NCI-H2029 treated with DMSO at 0.1 percent for 48 hours (cell line): ENCODE results near the gene CRY2.
A peak's percentile ranks its signal among the peaks of the same experiment; 100 is the strongest.
"Not testable (repeated sequence)": the region's sequence is repeated elsewhere in the genome, so short reads cannot be mapped to it uniquely, and the experiment has no call there.

Experiments
- DNase-seq: peaks from one replicate; lab custom pipeline; 2025; lab: John Stamatoyannopoulos, UW

The CRY2 gene

GRCh38 chr11:45811571-45812290 lies 35.5 kb upstream of the CRY2 start:
- no peak for DNase-seq

GRCh38 chr11:45812581-45813548 lies 34.4 kb upstream of the CRY2 start:
- DNase-seq, result no peak

GRCh38 chr11:45815747-45816146 lies 31.5 kb upstream of the CRY2 start:
- DNase-seq, result no peak

GRCh38 chr11:45816614-45817013 lies 30.7 kb upstream of the CRY2 start:
- peak; percentile 36 for DNase-seq

- no peak for DNase-seq
These were observed 30.1 kb upstream of the CRY2 start for GRCh38 chr11:45817191-45817590.

DNA sequence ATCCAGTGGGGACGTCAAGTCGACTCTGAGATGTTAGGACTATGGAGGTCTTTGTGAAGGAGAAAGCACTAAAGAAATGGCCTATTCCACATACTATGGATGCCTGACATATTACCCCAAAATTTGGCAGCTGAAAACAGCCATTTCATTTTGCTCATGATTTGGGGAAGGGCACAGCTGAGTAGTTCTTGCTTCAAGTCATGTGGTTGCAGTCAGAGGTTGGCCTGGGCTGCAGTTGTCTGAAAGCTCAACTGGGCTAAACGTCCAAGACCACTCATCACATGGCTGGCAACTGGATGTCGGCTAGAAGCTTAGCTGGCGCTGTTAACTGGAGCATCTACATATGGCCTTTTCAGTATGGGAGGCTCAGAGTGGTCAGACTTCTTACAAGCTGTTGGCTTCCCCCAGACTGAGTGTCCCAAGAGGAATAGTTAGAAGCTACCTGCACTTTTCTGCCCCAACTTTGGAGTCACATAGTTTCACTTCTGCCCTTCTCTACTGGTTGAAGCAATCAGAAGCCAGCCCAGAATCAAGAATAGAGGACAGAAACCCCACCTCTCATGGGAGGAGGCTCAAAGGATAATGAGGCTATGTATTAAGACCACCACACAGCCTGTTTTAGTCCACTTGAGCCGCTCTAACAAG lies 28.2 kb upstream of the CRY2 start:
- DNase-seq, result no peak

DNA sequence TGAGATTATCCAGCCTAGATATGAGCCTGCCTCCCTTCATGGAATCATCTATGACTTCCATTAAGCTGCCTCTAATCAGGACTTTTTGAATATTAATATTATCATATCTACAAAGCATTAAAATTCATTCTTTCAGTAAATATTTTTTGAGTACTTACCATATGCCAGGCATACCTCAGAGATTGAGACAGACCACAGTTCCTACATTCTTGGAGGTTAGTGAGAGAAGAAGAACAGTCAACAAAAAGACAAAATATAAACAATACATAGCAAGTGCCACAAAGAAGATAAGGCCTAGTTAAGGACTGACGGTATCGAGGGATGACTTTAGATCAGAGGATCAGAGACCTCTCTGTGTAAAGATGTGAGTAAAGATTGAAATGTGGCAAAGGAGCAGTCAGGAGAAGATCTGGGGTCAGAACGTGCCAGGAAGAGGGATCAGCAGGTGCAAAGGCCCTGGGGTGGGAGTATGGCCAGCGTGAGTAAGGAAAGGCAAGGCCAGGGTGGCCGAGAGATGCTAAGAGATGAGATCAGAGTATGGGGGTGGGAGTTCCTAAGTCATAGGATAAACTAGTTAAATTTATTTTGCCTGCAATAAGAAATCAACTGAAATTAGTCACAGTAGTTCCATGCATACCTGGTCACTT lies 26.9 kb upstream of the CRY2 start:
- DNase-seq, result no peak

DNA sequence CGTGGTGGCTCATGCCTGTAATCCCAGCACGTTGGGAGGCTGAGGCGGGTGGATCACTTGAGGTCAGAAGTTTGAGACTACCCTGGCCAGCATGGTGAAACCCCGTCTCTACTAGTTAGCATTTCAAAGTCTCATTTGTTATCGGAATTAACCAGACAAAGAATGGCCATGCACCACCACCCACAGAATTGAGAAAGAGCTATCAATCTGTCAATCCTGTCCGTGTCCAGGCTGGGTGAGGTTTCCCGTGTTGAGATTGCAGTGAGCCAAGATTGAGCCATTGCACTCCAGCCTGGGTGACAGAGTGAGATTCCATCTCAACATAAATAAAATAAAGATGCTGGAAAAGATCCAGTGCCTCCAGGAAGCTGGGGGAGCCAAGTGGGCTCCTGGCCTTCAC lies 20.8 kb upstream of the CRY2 start:
- not testable (repeated sequence) for DNase-seq

DNA sequence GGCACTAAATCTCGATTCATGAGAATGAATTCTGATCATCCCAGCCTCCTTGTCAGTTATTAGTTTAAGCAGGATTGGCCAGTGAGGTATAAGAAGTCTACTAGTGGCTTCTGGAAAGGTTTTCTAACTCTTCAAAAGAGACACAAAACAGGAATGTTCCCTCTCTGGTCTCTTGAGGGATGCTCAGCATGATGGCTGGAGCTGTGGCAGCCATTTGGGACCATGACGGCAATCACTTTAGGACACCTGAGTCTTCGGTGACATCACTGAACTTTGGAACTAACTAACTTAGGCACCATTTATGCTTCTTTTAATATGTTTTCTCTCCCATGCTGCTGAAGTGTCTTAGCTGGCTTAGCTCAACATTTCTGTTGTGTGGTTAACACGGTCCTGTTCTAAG lies 20.2 kb upstream of the CRY2 start:
- DNase-seq, result no peak

- no peak for DNase-seq
These were observed 18.3 kb upstream of the CRY2 start for GRCh38 chr11:45828996-45829395.

- no peak for DNase-seq
These were observed 16.7 kb upstream of the CRY2 start for GRCh38 chr11:45830596-45830995.

DNA sequence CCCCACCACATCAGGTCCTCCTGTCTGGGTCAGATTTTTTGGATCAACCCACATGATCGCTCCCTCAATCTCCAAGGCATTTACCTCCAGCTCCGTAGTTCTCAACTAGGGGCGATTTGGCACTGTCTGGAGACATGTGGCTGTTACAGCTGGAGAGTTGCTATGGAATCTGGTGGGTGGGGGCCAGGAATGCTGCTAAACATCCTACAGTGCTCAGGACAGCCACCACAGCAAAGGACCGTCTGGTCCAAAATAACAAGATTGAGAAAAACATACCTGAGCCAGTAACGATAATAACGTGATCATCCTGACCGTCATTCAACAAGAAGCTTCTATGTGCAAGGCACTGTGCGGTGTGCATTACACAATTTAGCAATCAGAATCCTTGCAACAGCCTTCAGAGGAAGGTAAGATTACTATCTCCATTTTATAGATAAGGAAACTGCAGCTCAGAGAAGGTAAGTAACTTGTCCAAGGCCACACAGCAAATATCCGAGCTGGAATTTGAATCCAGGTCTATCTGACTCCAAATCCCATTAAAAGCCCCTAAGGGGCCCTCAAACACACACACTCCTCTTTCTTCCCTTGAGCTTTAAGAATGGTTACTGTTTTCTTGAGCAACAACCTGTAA lies 14.3 kb upstream of the CRY2 start:
- DNase-seq, result no peak

DNA sequence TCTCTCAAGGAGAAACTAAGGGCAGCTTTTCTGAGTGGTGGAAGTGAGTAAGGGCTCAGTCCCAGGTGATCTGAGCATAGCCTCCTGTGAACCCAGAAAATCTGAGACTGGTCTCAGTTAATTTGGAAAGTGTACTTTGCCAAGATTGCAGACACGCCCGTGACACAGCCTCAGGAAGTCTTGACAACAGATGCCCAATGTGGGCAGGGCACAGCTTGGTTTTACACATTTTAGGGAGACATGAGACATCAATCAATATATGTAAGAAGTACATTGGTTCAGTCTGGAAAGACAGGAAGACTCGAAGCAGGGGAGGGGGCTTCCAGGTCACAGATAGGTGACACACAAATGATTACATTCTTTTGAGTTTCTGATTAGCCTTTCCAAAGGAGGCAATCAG lies 13.5 kb upstream of the CRY2 start:
- DNase-seq, result no peak

DNA sequence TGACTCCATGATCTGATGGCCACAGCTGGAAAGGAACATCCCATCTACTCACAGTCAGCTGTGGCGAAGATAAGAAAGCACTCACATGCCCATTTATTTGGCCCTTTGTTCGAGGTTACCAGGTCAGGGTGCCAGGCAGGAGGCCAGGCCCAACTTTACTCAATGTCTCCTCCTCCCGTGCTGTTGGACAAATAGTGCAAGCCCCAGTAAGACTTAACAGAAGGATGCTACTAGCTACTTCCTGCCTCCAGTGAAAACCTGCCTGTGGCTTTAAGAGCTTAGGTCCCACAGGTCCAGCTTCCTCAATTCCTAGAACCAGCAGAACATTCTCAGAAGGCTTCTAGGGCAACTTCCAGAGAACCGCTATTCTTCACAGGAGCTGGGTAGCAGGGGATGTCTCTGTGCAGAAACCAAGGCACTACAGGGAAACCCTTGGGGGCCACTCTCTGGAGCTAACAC lies 12.9 kb upstream of the CRY2 start:
- DNase-seq, result no peak

GRCh38 chr11:45839204-45839603 lies 8.1 kb upstream of the CRY2 start:
- DNase-seq, result no peak

GRCh38 chr11:45840251-45840650 lies 7.0 kb upstream of the CRY2 start:
- not testable (repeated sequence) for DNase-seq

DNA sequence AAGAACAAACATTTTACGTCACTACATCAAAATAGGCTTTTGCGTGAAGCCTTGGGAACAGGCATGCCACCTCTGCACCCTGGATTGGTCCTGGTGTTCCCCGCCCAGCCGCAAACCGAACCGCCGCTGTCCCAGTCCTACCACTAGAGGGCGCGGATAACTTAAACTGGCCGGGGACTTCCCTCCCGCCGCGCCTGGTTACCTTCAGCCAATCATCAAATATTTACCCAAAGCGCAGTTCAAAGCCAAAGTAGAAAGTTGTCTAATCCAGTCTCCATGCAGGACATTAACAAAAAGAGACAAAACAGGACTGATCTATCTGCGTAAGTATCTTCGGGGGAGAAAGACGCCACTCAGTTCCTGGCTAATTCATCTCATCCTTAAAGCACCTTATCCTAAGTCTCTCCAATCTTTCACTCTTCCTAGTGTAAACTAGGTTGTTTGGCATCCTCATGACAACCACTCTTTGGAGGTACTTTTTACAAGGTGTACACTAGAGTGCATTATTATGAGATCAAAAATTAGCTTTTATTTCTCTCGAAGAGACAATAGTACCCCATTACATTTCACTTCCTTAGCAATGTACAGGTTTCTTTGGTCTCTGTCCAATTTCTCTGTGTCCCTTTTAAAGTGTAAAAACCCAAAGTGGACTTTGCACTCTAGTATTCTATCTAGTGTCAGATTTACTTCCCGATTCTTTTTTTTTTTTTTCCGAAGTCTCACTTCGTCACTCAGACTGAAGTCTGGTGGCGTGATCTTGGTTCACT lies 3.9 kb upstream of the CRY2 start:
- peak; percentile 95 for DNase-seq

DNA sequence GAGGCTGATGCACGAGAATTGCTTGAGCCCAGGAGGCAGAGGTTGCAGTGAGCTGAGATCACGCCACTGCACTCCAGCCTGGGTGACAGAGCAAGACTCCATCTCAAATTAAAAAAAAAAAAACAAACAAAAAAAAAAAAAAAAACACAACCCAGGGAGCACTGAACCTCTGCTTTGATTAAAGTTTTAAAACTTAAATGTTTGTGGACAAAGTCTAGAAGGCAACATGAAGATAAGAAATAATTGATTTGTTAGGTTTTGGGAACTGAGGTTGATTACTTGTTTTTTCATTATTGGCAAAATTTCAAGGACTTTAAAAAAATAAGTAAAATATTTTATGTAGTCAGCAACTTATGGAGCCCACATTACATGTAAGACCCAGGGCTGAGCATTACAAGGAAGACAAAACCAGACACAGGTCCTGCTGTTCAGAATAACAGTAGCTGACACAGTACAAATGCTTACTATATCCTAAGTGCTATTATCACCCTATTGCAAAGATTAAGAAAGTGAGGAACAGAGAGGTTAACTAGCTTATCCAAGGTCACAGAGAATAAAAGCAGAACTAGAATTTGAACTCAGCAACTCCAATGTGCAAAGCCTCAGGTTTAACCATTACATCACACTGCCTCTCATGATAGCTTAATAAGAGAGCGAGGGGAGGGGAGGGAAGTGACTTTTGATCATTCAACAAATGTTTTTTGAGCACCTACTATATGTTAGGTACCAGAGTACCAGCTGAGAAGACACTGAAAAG lies 2.3 kb upstream of the CRY2 start:
- DNase-seq, result no peak

- no peak for DNase-seq
These were observed 1.1 kb upstream of the CRY2 start for GRCh38 chr11:45846174-45846675.

DNA sequence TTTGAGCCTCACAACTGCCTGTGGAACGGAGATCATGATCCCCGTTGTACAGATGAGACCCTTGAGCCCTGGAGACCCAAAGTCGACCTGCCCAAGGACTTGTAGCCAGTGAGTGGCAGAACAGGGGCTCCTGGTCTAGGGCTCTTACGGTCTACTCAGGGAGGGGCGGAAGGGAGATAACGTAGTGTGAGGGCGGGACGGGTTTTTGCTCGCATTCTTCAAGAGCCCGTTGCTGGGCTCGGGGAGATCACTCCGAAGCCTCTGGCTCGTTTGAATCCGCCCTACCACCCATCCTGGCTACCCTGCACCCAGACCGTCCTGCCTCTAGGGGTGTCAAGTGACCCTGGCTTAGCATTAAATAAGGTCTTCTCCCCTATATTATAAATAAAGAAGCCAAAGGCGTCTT lies 639 bp downstream of the CRY2 start:
- peak; percentile 17 for DNase-seq
